Measurements from ENCODE around the gene ATP11C. TPM values are rescaled to one million over a fixed set of nuclear protein-coding genes. Genes with fewer than 3 reads are reported as not detected.

ATP11C gene
- total and polyA plus RNA-seq, 9 of the 15 experiments (the other 6 are each of a cell fraction or from before 2014, with no cell fraction given): 18.2 to 42.2 (median 29.4) TPM

DNA sequence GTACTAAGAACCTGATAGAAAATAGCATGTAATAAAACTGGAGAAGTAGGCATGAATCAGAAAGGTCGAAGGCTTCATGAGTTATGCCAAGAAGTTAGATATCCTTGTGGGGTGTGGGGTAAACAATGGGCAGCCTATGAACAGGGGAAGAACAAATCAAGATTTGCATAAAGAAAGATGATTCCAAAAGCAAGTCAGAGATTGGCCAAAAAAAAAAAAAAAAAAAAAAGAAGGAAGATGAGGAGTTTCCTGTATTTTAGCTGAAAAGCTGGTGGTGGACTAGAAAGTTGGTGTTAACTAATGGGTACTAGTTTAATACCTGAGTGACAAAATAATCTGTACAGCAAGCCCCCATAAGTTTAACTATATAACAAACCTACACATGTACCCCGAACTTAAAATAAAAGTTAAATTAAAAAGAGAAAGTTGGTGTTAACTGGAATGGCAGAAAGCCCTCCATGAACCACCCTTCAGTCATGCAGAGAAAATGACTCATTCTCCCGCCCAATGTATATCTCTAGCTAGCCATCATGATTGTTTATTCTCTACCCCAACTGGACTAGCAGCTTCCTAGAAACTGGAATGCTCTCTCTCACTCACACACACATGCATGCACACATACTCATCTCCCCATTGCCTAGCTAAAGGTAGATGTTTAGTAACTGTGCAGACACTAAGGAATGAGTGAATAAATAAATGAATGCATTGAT, 41.7 kb downstream of the ATP11C start (continued):
- TF ChIP-seq, protein P1, sequence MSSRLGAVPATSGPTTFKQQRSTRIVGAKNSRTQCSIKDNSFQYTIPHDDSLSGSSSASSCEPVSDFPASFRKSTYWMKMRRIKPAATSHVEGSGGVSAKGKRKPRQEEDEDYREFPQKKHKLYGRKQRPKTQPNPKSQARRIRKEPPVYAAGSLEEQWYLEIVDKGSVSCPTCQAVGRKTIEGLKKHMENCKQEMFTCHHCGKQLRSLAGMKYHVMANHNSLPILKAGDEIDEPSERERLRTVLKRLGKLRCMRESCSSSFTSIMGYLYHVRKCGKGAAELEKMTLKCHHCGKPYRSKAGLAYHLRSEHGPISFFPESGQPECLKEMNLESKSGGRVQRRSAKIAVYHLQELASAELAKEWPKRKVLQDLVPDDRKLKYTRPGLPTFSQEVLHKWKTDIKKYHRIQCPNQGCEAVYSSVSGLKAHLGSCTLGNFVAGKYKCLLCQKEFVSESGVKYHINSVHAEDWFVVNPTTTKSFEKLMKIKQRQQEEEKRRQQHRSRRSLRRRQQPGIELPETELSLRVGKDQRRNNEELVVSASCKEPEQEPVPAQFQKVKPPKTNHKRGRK (tag; IDR thresholded peaks at IDR 0.05): no peak
- TF ChIP-seq MECOM (CRISPR knock-in tag; IDR thresholded peaks at IDR 0.05) (no peak), JUND (IDR thresholded peaks at IDR 0.05; ENCODE audit: borderline replicate concordance, low read depth, low read length) (peak; percentile 85), JUND (tag; IDR thresholded peaks at IDR 0.05; ENCODE audit: borderline replicate concordance, low read depth, low read length) (peak; percentile 82; the same call in 2 of the 3 replicates), ZNF217 (CRISPR knock-in tag; IDR thresholded peaks at IDR 0.05) (no peak), PCBP1 (IDR thresholded peaks at IDR 0.05; ENCODE audit: low read depth, low read length, poor library complexity, severe bottlenecking) (no peak), SOX6 (IDR thresholded peaks at IDR 0.05) (peak; percentile 22; the same call in 1 of the 2 replicates), ETV1 (tag; conservative IDR thresholded peaks at IDR 0.05; ENCODE audit: low read depth) (no peak), EHMT2 (IDR thresholded peaks at IDR 0.05) (0 out of 2 replicates have a peak, but pooled peaks have one; percentile 24), TCF7L2 (IDR thresholded peaks at IDR 0.05; ENCODE audit: low read depth, low read length) (no peak), SMARCA4 (IDR thresholded peaks at IDR 0.05) (0 out of 2 replicates have a peak, but pooled peaks have one; percentile 52), FOSL1 (tag; conservative IDR thresholded peaks at IDR 0.05) (peak; percentile 87), ATF3 (IDR thresholded peaks at IDR 0.05) (peak; percentile 70), ATF3 (CRISPR knock-in tag; conservative IDR thresholded peaks at IDR 0.05) (no peak), HDAC1 (IDR thresholded peaks at IDR 0.05) (no peak), HDAC8 (tag; IDR thresholded peaks at IDR 0.05) (no peak), ZNF24 (IDR thresholded peaks at IDR 0.05) (no peak), XRCC4 (IDR thresholded peaks at IDR 0.05; ENCODE audit: extremely low read depth, insufficient read depth, insufficient read length) (no peak), ZNF143 (CRISPR knock-in tag; IDR thresholded peaks at IDR 0.05) (no peak), ARID1B (IDR thresholded peaks at IDR 0.05) (peak; percentile 40; the same call in 1 of the 2 replicates)
- TF ChIP-seq, protein P2, sequence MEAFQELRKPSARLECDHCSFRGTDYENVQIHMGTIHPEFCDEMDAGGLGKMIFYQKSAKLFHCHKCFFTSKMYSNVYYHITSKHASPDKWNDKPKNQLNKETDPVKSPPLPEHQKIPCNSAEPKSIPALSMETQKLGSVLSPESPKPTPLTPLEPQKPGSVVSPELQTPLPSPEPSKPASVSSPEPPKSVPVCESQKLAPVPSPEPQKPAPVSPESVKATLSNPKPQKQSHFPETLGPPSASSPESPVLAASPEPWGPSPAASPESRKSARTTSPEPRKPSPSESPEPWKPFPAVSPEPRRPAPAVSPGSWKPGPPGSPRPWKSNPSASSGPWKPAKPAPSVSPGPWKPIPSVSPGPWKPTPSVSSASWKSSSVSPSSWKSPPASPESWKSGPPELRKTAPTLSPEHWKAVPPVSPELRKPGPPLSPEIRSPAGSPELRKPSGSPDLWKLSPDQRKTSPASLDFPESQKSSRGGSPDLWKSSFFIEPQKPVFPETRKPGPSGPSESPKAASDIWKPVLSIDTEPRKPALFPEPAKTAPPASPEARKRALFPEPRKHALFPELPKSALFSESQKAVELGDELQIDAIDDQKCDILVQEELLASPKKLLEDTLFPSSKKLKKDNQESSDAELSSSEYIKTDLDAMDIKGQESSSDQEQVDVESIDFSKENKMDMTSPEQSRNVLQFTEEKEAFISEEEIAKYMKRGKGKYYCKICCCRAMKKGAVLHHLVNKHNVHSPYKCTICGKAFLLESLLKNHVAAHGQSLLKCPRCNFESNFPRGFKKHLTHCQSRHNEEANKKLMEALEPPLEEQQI (IDR thresholded peaks at IDR 0.05): no peak
- TF ChIP-seq, protein P3, sequence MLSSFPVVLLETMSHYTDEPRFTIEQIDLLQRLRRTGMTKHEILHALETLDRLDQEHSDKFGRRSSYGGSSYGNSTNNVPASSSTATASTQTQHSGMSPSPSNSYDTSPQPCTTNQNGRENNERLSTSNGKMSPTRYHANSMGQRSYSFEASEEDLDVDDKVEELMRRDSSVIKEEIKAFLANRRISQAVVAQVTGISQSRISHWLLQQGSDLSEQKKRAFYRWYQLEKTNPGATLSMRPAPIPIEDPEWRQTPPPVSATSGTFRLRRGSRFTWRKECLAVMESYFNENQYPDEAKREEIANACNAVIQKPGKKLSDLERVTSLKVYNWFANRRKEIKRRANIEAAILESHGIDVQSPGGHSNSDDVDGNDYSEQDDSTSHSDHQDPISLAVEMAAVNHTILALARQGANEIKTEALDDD (IDR thresholded peaks at IDR 0.05): peak; percentile 90

Measured in K562 (cell line).